B cell (primary cell): Measurements from ENCODE around the gene MED12L.

ENCODE experiments used
- EZH2 ChIP-seq: IDR thresholded peaks from 2 replicates; pipeline ENCODE4 v1.6.1; 2012; ENCODE audit warnings: borderline replicate concordance, low read depth, mild to moderate bottlenecking, moderate library complexity, low read length; ENCODE audit not compliant: insufficient read depth, poor library complexity, severe bottlenecking
- TF ChIP-seq, protein P1 (sequence below): fragments of 200-600 bp; IDR thresholded peaks from one replicate; pipeline ENCODE4 v1.8.0; 2022; ENCODE audit warnings: antibody characterized with exemption, mild to moderate bottlenecking

DNA sequence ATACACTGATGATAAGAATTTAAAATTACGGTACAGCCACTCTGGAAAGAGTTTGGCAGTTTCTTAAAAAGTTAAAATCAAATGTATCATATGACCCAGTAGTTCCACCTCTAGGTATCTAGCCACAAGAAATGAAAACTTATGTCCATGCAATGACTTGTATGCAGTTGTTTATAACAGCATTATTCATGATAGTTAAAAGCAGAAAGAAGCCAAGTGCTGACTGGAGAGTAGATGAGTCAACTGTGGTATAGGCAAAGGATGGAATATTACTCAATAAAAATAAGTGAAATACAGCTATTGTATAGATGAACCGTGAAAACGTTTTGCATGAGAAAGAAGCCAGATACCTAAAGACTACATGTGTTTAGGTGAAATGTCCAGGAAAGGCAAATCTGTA, 216.3 kb downstream of the MED12L start:
- TF ChIP-seq, protein P1, sequence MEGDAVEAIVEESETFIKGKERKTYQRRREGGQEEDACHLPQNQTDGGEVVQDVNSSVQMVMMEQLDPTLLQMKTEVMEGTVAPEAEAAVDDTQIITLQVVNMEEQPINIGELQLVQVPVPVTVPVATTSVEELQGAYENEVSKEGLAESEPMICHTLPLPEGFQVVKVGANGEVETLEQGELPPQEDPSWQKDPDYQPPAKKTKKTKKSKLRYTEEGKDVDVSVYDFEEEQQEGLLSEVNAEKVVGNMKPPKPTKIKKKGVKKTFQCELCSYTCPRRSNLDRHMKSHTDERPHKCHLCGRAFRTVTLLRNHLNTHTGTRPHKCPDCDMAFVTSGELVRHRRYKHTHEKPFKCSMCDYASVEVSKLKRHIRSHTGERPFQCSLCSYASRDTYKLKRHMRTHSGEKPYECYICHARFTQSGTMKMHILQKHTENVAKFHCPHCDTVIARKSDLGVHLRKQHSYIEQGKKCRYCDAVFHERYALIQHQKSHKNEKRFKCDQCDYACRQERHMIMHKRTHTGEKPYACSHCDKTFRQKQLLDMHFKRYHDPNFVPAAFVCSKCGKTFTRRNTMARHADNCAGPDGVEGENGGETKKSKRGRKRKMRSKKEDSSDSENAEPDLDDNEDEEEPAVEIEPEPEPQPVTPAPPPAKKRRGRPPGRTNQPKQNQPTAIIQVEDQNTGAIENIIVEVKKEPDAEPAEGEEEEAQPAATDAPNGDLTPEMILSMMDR, result no peak
- no peak for TF ChIP-seq EZH2
